AML-193 (cell line): Measurements from ENCODE around the gene GRIN2A.

Experiments used
- DNase-seq, 2 experiments: peaks; one replicate each; lab custom pipeline; 2025; lab: John Stamatoyannopoulos, UW

The GRIN2A gene

DNA sequence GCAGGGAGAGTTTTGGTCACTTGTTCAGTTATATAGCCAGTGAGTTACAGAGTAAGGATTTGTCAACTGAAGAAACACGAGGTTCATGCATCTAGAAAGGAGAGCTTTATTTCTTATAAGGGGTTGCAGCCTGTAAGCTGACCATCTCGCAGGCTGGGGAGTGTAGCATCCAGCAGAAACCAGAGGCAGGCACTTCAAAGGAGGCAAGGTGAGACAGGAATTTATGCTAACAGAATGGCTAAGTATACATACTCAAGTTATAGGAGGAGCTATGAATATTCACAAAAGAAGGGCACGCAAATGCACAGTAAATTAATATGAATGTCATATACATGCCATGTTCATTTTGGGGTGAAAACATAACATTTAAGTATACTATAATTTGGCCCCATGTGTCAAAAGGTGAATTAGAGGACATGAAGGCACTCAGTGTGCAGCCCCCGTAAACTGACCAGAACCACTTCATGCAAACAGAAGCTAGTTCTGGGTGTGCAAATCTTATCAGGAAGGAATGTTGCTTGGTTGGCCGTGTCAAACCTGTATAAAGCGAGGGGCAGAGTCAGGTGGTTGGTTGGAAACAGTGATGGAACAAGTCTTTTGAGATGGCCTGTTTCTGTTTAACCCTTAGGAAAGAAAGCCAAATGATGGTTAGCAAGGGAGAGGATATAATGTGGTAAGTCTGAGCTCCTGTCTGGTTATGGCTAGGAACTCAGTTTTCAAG lies 97.0 kb downstream of the GRIN2A start:
- DNase-seq, result no peak

DNA sequence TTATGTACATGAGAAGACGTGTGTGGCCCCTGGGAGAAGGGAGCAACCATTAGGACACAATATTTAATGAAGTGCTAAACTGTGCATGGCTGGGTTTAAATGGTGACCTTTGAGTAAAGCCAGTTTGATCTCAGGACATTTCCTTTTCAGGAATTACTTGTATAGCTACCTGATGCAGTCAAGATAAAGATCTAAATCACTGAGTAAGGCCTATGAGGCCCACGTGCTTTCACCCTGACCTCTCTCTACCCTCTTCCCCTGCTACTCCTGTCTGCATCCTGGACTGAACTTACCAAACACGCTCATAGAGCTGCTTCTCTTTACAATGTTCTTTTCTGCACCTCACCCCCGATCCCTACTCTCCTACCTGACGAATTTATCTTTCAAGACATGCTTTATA lies 98.9 kb downstream of the GRIN2A start:
- no peak for DNase-seq

DNA sequence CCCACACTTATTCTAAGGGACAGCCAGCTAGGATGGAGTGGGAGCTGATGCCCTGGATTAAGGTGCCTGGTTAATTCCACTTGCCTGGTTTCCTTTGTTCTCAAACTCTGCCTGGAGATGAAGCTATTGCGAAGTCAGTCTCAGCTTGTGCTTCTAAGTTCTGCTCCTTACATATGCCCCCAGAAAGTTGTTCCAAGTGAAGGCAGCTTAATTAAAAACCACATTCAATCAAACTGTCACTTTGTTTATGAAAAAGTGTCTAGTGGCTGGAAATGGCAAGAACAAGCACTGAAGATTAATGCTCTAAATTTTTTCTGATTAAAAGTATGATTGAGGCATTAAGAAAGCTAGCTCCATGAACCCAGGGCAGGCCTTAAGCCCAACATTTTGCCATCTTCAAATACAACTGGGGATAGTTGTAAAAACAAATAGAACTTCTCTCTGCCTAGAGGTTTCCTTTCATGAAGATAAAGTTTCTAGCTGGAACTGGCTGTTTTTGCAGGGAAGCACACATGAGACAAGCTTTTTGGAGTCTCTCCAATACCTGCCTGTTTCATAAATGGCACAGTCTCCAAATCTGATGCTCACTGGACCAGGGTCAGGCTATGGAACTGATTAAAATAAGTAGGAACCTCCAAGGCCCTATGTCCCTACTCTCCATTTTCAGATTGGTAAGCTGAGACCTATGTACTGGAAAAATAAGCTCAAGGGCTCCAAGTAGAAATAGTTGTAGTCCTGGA lies 100.9 kb downstream of the GRIN2A start:
- no peak for DNase-seq

DNA sequence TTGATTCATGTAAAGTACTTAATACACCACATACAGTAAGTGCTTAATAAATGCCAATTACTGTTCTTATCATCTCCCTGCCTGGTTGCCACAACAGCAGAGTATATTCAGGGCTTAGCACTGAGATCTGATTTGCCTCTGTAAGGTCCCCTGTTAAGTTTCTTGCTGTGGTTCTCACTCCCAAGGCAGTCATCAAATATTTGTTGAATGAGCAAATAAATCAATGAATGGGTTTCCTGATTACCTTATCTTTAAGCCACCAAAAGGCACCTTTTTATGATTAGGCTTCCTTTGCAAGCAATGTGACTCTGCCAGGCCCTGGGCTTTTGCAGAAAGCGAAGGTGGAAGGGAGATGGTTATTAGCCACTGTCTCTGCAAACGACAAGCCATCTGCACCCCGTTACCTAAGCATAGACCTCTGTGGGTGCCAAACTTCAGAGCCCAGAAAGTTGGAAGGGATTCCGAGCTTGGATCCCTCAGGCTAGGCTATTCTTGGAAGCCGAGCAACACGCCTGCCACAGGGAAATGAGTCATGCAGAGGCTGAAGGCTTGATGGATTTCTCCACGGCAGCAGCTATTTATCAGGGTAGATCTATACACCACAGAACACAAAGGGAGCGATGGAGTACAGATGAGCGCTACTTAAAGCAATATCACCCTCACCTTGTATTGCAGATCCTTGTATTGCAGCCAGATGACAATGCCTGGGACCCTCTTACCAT lies 102.0 kb downstream of the GRIN2A start:
- DNase-seq, result no peak

DNA sequence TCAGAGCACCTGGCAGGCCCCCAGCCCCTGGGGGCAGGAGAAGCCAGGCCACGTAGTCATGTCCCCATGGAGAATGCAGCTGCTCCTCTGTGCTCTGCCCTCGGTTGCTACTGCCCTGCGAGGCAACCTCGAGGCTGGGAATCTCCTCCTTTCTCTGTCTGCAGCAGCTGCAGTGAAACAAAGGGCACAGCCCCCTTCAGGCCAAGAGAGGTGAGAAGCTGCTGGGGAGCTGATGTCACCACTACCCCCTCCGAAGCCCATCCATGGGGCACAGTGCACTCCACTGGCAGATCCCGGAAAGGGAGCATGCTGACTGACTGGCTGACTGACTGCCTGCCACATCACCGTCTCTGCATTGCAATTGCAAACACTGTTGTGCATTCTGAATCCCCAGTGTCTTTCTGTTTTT lies 103.7 kb downstream of the GRIN2A start:
- no peak for DNase-seq

DNA sequence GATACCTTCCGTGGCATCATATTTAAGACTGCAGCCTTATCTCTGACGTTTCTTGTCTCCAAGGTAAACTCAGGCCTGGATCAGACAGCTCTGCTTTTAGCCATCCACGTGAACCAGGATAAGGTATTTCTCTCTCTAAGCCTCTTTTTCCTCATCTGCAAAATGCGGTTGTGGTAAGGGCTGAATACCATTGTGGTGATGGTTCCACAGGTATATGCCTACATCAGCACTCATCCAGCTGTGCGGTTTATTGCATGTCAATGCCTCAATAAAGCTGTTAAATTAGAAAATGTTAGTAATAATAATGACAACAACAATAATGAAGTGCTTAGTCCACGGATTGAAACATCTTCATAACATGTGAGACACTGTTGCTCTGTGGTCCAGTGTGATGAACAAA lies 104.4 kb downstream of the GRIN2A start:
- no peak for DNase-seq

DNA sequence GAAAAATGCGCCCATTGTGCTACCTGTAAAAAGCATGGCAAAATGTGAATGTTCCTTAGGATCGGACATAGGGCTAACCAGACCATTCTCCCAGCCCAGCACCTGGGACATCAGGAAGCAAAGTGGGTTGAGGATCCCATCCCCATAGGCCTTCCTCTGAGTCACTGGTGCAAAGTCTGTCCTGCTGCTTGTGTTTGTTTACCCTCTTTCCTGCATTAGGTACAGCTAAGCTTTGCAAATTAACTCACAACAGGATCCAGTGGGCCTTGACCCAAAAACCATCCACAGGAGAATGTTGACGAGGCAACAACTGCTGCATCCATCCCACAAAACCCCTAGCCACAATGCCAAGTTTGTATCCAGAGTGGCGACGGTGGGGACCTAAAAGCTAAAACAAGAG lies 106.2 kb downstream of the GRIN2A start:
- DNase-seq, result no peak

DNA sequence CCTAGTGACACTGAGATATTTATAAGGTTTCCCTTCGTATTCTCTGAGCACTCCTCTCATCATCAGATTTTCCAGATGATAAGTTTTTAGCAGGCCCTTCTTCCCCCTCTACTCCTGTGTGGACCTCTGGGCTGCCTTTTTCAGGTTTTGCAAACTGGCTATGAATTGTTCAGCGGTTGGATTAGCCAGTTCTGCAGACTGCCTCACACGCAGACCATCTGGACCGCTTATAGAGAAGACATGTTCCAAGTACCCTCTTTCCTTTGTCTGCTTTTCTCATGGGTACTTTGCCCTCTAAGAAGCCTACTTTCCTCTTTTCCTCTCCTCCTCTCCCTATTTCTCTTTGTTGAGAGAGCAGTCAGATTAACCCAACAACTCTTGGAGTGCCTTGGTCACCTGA lies 111.6 kb downstream of the GRIN2A start:
- DNase-seq, result no peak

DNA sequence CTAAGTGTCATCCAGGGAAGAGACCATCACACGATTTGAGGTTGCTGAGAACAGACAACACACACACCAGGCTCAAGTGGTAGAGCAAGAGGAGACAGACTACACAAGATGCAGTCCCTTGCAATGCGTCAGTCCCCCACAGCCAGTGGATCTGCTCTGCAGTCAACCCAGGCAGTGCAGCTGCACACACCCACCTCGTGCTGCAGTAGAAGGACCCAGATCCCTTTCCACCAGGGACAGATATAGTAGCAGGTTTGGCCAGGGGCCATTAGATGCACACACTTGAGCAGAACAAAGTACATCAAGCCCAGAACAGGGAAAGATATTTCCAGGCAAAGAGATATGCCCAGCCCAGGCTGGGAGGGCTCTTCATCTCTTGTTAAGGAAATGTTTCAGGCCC lies 112.9 kb downstream of the GRIN2A start:
- no peak for DNase-seq

DNA sequence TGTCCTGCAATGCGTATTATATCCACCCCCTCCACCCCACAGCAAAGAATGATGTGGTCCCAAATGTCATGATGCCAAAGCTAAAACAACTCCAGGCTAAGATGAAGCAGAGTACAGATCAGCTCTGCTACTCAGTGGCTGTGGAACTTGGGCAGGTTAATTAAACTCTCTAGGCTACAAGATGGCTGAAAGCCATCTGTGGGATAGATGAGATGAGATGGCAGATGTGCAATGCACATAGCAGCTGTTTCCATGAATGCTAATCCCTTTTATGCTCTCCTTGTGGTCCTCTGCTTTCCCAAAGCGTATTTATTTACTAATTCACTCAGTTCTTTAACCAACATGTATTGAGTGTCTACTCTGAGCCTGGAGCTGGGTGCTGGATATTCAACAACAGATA lies 114.4 kb downstream of the GRIN2A start:
- no peak for DNase-seq

DNA sequence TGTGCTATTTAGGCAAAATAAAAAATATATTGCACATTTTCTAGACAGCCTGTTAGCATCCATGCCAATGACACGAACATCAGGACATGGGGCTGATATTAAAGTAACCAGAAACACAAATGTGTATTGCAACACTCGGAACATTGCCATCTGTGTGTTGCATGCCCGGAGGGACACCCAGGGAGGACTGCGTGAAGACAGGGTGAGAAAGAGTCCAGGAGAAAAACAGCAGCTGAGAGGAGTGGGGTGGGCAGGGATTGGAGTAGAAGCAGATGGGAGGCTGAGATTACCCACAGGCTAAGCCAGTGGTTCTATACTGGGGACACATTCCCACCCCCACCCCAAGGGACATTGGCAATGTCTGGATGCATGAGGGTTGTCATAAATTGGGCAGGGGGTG lies 114.8 kb downstream of the GRIN2A start:
- DNase-seq, result no peak

DNA sequence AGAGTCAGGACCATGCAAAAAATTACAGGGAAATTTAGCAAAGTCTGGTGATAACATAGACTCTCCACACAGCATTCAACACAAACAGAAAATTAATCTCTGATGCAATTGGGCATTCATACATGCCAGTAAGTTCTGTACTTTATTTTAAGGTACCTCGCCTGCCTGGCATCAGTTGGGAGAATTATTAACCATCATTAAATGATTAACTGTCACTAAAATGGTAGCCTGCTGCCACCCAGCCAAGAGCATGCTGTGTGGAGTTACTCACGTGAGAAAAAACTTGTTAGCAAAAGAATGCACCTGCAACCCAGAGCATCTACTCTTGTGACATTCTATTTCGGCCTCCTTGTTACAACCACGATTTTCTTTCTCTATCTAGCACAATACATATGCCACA lies 117.2 kb downstream of the GRIN2A start:
- no peak for DNase-seq

DNA sequence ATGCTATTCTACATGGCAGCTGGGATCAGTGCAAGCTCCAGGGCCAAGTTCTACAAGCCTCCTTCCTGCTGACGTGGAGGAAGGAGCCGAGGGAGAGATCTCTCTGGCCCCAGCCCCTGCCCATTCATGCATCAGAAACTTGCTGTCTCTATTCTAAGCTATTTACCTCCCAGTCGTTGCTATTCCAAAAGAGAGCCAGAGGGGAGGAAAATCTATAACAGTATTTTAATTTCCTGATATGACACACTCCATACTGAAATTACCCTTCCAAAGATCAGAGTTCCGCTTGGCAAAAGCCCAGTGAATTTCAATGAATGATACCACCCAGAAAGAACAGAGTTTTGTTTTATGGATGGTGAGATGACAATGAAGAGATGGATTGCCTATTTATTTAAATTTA lies 133.4 kb downstream of the GRIN2A start:
- no peak for DNase-seq

DNA sequence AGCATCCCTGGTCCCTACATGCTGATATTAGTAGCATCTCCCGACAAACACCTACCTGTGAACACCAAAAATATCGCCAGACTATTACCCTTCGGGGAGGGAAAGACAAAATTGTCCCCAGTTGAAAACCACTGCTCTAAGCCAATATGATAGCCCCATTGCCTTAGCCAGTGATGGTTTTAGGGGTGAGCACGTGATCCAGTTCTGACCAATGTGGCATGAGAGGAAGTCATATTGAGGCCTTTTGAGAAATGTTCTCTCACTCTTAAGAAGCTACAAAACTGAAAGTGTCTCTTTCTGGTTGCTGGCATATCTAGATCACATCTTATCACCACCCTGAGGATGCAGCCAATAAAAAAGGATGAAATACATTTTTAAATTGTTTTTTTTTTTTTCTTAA lies 136.3 kb downstream of the GRIN2A start:
- DNase-seq, result no peak

DNA sequence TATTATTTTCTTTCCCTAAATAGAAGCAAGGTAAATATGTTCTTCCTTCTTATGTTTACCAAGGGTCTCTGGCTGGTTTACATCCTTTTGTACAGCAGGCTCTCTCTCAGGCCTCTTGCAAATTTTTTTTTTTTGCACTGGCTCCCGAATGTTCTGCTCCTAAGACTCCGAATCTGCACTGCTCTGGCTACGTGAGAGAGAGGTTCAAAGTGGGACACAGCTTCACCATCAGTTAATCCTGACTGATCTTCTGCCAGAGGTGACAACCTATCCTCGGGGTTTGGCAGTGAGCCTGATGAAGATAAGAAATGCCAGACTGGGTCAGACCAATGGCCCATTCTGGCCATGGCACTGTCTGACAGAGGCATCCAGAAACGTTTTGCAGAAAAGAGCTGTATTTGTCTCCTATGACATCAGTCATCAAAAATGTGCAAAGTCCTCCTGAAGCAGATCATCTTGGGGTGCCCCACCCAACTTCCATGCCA lies 136.9 kb downstream of the GRIN2A start:
- DNase-seq, result no peak

DNA sequence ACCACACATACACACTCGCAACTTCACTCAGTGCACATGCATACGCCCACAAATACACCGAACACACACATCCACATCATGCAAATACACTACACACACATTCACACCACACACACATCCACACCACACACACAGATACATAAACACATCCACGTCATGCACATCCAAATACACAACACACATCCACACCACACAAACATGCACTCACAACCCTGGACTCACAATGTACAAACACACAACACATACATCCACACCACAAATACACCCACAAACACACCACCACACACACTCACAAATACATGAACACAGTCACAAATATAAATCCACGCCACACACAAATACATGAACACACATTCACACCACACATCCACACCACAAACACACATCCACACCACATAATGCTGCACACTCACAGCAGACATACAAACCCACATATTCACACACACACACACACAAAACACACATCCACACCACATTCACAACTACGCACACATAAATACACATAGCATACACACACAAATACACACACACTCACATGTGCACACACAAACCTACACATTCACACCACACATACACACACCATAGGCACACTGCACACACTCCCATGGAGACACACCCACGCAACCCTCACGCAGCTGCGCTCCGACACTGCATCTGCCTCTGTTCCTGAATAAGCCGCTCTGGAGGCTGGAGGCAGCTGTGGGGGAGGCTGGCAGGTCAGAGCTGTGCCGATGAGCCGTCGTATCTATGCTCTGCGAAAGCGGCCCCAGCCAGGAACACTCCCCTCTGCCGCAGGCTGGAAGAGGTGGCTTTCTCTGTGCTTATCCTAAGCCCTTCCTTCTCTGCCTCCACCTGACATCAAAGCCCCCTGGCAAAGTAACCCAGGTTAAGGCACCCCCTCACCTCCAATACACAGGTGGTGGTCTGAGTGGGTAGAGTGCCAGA lies 141.8 kb downstream of the GRIN2A start:
- DNase-seq, result no peak

DNA sequence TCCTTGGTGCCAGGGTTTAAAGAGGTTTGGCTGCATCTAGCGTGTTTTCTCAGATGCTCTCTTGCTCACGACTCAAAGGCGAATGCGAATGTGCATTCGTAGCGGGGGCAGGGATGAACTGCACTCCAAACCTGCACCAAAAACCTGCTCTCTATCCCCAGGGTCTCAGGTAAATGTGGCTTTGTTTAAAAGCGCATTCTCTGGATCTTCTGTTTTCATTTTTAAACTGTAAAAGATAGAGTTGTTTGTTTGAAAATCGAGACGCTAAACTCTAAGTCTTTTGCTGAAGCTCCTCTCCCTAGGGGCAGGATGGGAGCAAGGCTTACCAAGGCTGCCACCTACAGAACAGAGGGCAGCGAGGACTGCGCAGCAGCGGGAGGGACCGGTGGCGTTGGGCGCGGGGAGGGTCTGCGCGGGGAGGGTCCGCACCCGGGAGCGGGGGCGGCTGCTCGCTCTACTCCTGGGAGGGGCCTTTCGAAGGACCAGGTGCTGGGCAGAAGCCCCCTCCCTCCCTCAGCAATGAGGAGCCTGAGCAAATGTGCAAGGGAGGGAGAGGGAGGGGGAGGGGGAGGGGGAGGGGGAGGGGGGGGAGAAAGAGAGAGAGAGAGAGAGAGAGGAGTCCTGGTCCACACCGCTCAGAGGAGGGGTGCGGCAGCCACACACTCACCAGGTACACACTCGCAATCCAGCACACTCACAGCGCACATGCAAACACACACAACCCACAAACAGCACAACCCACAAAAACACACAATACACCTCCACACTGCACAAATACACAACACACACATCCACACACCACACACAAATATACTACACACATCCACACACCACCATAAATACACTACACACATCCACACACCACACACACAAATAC lies 142.8 kb downstream of the GRIN2A start:
- DNase-seq, result no peak

DNA sequence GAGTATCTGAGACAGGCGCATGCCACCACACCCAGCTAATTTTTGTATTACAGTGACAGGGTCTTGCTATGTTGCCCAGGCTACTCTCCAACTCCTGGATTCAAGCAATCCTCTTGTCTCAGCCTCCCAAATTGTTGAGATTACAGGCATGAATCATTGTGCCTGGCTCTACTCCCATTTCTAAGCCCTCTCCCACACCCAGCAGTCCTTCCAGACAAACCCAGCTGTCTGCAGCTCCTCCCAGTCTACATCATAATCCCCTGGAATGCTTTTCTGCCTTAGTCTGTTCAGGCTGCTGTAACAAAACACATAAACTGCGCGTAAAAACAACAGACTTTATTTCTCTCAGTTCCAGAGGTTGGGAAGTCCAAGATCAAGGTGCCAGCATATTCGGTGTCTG lies 144.5 kb downstream of the GRIN2A start:
- DNase-seq, result no peak

DNA sequence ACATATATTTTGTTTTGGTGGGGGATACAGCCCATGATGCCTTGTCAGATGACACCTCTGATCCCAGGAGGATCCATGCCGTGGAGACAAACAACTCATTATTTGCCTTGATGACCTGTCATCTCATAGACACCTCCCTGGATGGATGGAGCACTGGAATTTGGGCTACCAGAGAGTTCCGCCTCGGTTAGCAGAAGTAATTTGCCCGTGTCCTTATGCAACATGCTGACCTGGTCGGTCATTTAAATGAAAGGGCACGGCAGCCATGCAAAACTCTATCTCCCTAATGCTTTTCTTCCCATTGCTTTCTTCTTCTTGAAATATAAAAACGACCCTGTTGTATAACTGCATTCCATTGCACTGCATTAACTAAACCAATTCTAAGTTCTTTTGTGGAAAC lies 145.3 kb downstream of the GRIN2A start:
- DNase-seq, result no peak

DNA sequence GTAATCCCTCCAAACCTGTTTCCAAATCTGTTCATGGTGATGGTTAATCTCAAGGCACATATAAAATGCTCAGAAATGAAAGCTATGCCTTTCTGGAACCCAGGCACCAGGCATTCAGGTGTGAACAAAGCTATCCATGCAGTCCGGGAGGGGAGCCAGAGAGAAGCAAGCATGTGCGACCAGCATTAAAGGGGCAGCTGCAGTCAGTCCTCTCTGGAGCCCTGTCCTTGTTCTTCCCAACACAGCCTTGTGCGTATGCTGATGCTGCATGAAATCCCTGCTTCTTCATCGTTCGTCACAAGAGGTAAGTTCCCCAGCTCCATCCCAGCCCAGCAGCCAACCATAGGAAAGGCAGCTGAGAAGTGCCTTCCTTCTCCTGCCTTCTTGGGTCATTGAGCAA lies 148.7 kb downstream of the GRIN2A start:
- DNase-seq, result no peak

DNA sequence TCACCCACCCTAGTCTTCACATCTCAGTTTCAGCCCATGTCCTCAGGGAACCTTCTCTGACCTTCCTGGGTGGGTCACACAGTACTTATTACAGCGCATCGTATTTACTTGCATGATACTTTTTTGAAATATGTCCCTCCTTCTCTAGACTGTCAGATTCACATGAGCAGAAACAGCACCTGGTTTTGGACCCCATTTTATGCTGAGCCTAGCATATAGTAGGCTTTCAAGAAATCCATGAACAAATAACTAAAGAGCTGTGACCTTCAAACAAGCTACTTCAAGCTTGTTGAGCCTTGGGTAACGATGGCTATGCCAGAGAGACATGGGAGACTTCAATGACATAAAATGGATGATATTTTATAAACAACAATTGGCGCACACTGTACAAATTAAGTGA lies 150.3 kb downstream of the GRIN2A start:
- DNase-seq, result no peak
